Esophagus muscularis mucosa (tissue), 4 donors: Measurements from ENCODE around the gene SAXO1.

Source experiments
- EP300 ChIP-seq: sonication (generic); formaldehyde crosslinking; IDR thresholded peaks from one replicate; pipeline ENCODE4 v1.6.1; 2017; ENCODE audit warnings: antibody characterized with exemption
- POLR2AphosphoS5 ChIP-seq, 2 donors: sonication (generic); formaldehyde crosslinking; IDR thresholded peaks; one replicate each; pipeline ENCODE4 v1.6.1; 2017; ENCODE audit warnings: antibody characterized with exemption in 2 of 2
- TF ChIP-seq, protein P1 (sequence below), 3 experiments: fragments of 200-600 bp in 2 of 3; fragments of 450-650 bp in 1 of 3; sonication (generic) in 2 of 3; IDR thresholded peaks; one replicate each; pipeline ENCODE4 v1.5.1; 2017 to 2019; ENCODE audit warnings: antibody characterized with exemption in 3 of 3, mild to moderate bottlenecking in 2 of 3, moderate library complexity in 1 of 3

- TF ChIP-seq, protein P1, sequence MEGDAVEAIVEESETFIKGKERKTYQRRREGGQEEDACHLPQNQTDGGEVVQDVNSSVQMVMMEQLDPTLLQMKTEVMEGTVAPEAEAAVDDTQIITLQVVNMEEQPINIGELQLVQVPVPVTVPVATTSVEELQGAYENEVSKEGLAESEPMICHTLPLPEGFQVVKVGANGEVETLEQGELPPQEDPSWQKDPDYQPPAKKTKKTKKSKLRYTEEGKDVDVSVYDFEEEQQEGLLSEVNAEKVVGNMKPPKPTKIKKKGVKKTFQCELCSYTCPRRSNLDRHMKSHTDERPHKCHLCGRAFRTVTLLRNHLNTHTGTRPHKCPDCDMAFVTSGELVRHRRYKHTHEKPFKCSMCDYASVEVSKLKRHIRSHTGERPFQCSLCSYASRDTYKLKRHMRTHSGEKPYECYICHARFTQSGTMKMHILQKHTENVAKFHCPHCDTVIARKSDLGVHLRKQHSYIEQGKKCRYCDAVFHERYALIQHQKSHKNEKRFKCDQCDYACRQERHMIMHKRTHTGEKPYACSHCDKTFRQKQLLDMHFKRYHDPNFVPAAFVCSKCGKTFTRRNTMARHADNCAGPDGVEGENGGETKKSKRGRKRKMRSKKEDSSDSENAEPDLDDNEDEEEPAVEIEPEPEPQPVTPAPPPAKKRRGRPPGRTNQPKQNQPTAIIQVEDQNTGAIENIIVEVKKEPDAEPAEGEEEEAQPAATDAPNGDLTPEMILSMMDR (IDR thresholded peaks at IDR 0.05): no peak
- TF ChIP-seq POLR2AphosphoS5 (IDR thresholded peaks at IDR 0.05) (no peak), EP300 (no peak)
Observed at GRCh38 chr9:18989097-18989496, 43.9 kb downstream of the SAXO1 start.
